Neural progenitor cell (in vitro differentiated cells): Measurements from ENCODE around the gene CEACAM16. TPM values are rescaled to one million over a fixed set of nuclear protein-coding genes. Genes with fewer than 3 reads are reported as not detected.
A peak's percentile ranks its signal among the peaks of the same experiment; 100 is the strongest.

Source experiments
- DNase-seq: peaks from one replicate; pipeline ENCODE4 v3.0.0-alpha.2; 2016; ENCODE audit warnings: low spot score
- H2AFZ ChIP-seq: fragments of 200-600 bp; sonication (generic); replicated peaks from 2 replicates; pipeline ENCODE4 v1.6.1; 2016; ENCODE audit warnings: antibody characterized with exemption
- H3F3A ChIP-seq: fragments of 200-600 bp; sonication (generic); 2 replicates; pipeline ENCODE4 v1.6.1; 2016; ENCODE audit warnings: antibody characterized with exemption, low read depth
- H3K27ac ChIP-seq: fragments of 200-600 bp; sonication (generic); 2 replicates; pipeline ENCODE4 v1.5.1; 2016; ENCODE audit warnings: mild to moderate bottlenecking
- H3K27me3 ChIP-seq: fragments of 200-600 bp; sonication (generic); 2 replicates; pipeline ENCODE4 v1.6.1; 2016; ENCODE audit warnings: mild to moderate bottlenecking, moderate library complexity
- H3K36me3 ChIP-seq: fragments of 200-600 bp; sonication (generic); 2 replicates; pipeline ENCODE4 v1.5.1; 2016
- H3K4me1 ChIP-seq: fragments of 200-600 bp; sonication (generic); 2 replicates; pipeline ENCODE4 v1.6.1; 2016; ENCODE audit warnings: mixed run types
- H3K4me2 ChIP-seq: fragments of 200-600 bp; sonication (generic); 2 replicates; pipeline ENCODE4 v1.6.1; 2016
- H3K4me3 ChIP-seq: fragments of 200-600 bp; sonication (generic); 2 replicates; pipeline ENCODE4 v1.5.1; 2016
- H3K79me2 ChIP-seq: fragments of 200-600 bp; sonication (generic); 2 replicates; pipeline ENCODE4 v1.6.1; 2016; ENCODE audit warnings: low read depth
- H3K9ac ChIP-seq: fragments of 200-600 bp; sonication (generic); 2 replicates; pipeline ENCODE4 v1.6.1; 2016
- H3K9me3 ChIP-seq: fragments of 200-600 bp; sonication (generic); 2 replicates; pipeline ENCODE4 v1.5.1; 2016; ENCODE audit warnings: low read depth
- H4K20me1 ChIP-seq: fragments of 200-600 bp; sonication (generic); 2 replicates; pipeline ENCODE4 v1.6.1; 2016; ENCODE audit warnings: low read depth
- H3K27ac Mint-ChIP-seq: 3 replicates; pipeline ENCODE4 v1.8.0; 2021; ENCODE audit warnings: mixed read lengths
- H3K27me3 Mint-ChIP-seq: 2 replicates; pipeline ENCODE4 v1.8.0; 2022; ENCODE audit warnings: low read depth, mild to moderate bottlenecking, inconsistent platforms, moderate library complexity, mixed read lengths; ENCODE audit not compliant: insufficient read depth
- H3K36me3 Mint-ChIP-seq: 3 replicates; pipeline ENCODE4 v1.8.0; 2021; ENCODE audit warnings: mixed read lengths
- H3K4me1 Mint-ChIP-seq: 3 replicates; pipeline ENCODE4 v1.8.0; 2021; ENCODE audit warnings: mixed read lengths
- H3K4me3 Mint-ChIP-seq: 3 replicates; pipeline ENCODE4 v1.8.0; 2021; ENCODE audit warnings: mild to moderate bottlenecking, moderate library complexity, mixed read lengths
- H3K9me3 Mint-ChIP-seq: 3 replicates; pipeline ENCODE4 v1.8.0; 2020; ENCODE audit warnings: mixed read lengths
- EZH2 ChIP-seq: fragments of 200-600 bp; sonication (generic); IDR thresholded peaks from 2 replicates; pipeline ENCODE4 v1.6.1; 2017; ENCODE audit warnings: antibody characterized with exemption, mild to moderate bottlenecking, moderate library complexity
- EZH2phosphoT487 ChIP-seq: fragments of 200-600 bp; sonication (generic); IDR thresholded peaks from 2 replicates; pipeline ENCODE4 v1.6.1; 2017; ENCODE audit warnings: antibody characterized with exemption
- total RNA-seq: library from RNA; depleted of rRNA; stranded (reverse); fragments of >200 nt; gene quantifications from 2 replicates; pipeline ENCODE4 v1.2.3, GENCODE V29; 2015; ENCODE audit warnings: low replicate concordance
- TF ChIP-seq, protein P1 (sequence below): fragments of 200-600 bp; sonication (generic); IDR thresholded peaks from 2 replicates; pipeline ENCODE4 v1.5.1; 2017; ENCODE audit warnings: antibody characterized with exemption, mild to moderate bottlenecking

Gene CEACAM16
- total RNA-seq, 1 donor from 2014 or later = not detected

DNA sequence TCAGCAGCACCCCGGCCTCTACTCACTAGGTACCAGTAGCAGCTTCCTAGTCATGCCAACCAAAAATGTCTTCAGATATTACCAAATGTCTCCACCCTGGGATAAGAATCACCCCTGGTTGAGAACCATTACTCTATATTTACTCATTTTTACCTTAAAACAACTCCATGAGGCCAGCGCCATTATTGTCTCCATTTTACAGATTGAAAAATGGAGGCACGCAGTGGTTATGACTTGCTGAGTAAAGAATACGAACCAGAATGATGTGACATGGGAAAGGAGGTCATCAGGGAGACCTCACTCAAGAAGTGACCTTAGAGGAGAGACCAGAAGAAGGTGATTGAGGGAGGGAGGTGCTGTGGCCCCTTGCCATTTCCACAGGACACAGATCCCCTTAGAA lies 25.4 kb upstream of the CEACAM16 start:
- H3K4me3 Mint-ChIP-seq = no peak overlapping the region
- no peaks in the 10 kb centered on the region for H3K9me3 Mint-ChIP-seq
- no peak overlapping the region for H3K27ac Mint-ChIP-seq

DNA sequence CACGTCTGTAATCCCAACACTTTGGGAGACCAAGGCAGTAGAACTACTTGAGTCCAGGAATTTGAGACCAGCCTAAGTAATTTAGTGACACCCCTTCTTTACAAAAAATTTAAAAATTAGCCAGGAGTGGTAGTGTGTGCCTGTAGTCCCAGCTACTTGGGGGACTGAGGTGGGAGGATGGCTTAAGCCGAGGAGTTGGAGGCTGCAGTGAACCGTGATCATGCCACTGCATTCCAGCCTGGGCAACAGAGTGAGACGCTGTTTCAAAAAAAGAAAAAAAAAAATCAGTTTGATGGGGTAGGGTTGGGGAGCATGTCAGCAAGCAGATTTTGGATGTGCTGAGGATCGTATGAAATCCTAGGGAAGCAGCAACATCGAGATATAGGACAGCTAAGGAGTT lies 23.4 kb upstream of the CEACAM16 start:
- H3K27me3 ChIP-seq = no peaks in the 10 kb centered on the region
- no peaks in the 10 kb centered on the region for H3F3A ChIP-seq
- Mint-ChIP-seq H3K4me1 (peaks cover 8% of the 10 kb centered on the region), H3K9me3 (no peaks in the 10 kb centered on the region), H3K27me3 (peaks cover 11% of the 10 kb centered on the region), H3K4me3 (no peak overlapping the region), H3K27ac (no peak overlapping the region), H3K36me3 (no peaks in the 10 kb centered on the region)
- TF ChIP-seq EZH2phosphoT487 (no peak), EZH2 (no peak)
- TF ChIP-seq, protein P1, sequence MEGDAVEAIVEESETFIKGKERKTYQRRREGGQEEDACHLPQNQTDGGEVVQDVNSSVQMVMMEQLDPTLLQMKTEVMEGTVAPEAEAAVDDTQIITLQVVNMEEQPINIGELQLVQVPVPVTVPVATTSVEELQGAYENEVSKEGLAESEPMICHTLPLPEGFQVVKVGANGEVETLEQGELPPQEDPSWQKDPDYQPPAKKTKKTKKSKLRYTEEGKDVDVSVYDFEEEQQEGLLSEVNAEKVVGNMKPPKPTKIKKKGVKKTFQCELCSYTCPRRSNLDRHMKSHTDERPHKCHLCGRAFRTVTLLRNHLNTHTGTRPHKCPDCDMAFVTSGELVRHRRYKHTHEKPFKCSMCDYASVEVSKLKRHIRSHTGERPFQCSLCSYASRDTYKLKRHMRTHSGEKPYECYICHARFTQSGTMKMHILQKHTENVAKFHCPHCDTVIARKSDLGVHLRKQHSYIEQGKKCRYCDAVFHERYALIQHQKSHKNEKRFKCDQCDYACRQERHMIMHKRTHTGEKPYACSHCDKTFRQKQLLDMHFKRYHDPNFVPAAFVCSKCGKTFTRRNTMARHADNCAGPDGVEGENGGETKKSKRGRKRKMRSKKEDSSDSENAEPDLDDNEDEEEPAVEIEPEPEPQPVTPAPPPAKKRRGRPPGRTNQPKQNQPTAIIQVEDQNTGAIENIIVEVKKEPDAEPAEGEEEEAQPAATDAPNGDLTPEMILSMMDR = no peak
- no peak overlapping the region for H2AFZ ChIP-seq
- H3K27ac ChIP-seq = no peak overlapping the region
- no peaks in the 10 kb centered on the region for H3K4me1 ChIP-seq
- H3K9me3 ChIP-seq = no peaks in the 10 kb centered on the region
- no peak overlapping the region for H3K4me2 ChIP-seq
- H3K36me3 ChIP-seq = no peaks in the 10 kb centered on the region
- no peak for DNase-seq
- no peaks in the 10 kb centered on the region for H3K79me2 ChIP-seq
- H3K4me3 ChIP-seq = no peak overlapping the region
- no peaks in the 10 kb centered on the region for H4K20me1 ChIP-seq
- no peak overlapping the region for H3K9ac ChIP-seq

More for the DNA sequence above, 25.4 kb upstream of the CEACAM16 start:
- no peak for DNase-seq
- Histone ChIP-seq H4K20me1 (no peaks in the 10 kb centered on the region), H3K79me2 (no peaks in the 10 kb centered on the region), H3K9me3 (no peaks in the 10 kb centered on the region), H3K4me2 (no peak overlapping the region), H3K4me1 (no peaks in the 10 kb centered on the region), H3K27ac (no peak overlapping the region), H2AFZ (no peak overlapping the region), H3F3A (no peaks in the 10 kb centered on the region), H3K36me3 (no peaks in the 10 kb centered on the region), H3K27me3 (no peaks in the 10 kb centered on the region), H3K4me3 (no peak overlapping the region), H3K9ac (no peak overlapping the region)
- H3K4me1 Mint-ChIP-seq = peaks cover 8% of the 10 kb centered on the region
- TF ChIP-seq EZH2 (no peak), EZH2phosphoT487 (no peak)
- TF ChIP-seq, protein P1 = no peak
- peaks cover 9% of the 10 kb centered on the region for H3K27me3 Mint-ChIP-seq
- H3K36me3 Mint-ChIP-seq = no peaks in the 10 kb centered on the region

DNA sequence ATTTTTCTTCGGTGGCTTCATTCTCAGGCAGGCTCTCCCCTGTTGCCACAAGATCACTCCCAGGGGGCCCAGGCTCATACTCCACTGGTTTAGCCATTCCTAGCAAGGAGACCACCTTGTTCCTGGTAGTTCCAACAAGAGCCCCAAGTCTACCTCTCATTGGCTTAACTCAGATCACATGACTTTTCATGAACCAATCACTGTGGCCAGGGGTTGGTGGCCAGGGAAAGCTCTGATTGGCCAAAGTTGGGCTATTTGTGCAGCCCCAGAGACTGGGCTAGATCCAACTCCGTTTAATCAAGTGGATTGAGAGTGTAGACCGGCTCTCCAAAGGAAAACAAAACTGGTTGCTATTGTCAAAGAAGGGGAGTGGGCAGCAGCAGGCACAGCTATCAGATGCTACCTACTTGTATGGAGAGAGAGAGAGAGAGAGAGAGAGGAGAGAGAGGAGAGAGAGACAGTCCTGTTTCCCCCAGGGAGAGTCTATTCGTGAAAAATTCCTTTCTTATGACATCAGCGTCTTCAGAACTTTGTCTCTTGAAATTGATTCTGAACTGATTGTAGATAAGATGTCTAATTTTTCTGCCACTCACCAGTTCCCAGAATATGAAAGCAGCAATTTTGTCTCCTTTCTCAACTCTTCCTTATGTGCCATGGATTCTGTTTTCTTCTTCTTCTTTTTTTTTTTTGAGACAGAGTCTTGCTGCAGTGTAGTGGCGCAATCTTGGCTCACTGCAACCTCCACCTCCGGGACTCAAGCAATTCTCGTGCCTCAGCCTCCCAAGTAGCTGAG lies 21.7 kb upstream of the CEACAM16 start:
- Mint-ChIP-seq H3K4me1 (peaks cover 8% of the 10 kb centered on the region), H3K9me3 (no peaks in the 10 kb centered on the region), H3K27me3 (peaks cover 15% of the 10 kb centered on the region), H3K27ac (peak overlapping the region; percentile 74), H3K36me3 (no peaks in the 10 kb centered on the region), H3K4me3 (peak overlapping the region; percentile 56)
- H3K36me3 ChIP-seq = no peaks in the 10 kb centered on the region
- DNase-seq = peak; percentile 21
- H3F3A ChIP-seq = no peaks in the 10 kb centered on the region
- H3K4me2 ChIP-seq = no peak overlapping the region
- no peaks in the 10 kb centered on the region for H3K4me1 ChIP-seq
- no peak overlapping the region for H3K4me3 ChIP-seq
- H3K9me3 ChIP-seq = no peaks in the 10 kb centered on the region
- no peaks in the 10 kb centered on the region for H4K20me1 ChIP-seq
- H3K27ac ChIP-seq = no peak overlapping the region
- no peaks in the 10 kb centered on the region for H3K79me2 ChIP-seq
- H2AFZ ChIP-seq = peak overlapping the region; percentile 53
- H3K9ac ChIP-seq = no peak overlapping the region
- no peaks in the 10 kb centered on the region for H3K27me3 ChIP-seq
- TF ChIP-seq EZH2phosphoT487 (no peak), EZH2 (no peak)
- TF ChIP-seq, protein P1 = no peak
